Measurements from ENCODE around the gene SPN.
A peak's percentile ranks its signal among the peaks of the same experiment; 100 is the strongest.
"Not testable (repeated sequence)": the region's sequence is repeated elsewhere in the genome, so short reads cannot be mapped to it uniquely, and the experiment has no call there.

SPN gene

DNA sequence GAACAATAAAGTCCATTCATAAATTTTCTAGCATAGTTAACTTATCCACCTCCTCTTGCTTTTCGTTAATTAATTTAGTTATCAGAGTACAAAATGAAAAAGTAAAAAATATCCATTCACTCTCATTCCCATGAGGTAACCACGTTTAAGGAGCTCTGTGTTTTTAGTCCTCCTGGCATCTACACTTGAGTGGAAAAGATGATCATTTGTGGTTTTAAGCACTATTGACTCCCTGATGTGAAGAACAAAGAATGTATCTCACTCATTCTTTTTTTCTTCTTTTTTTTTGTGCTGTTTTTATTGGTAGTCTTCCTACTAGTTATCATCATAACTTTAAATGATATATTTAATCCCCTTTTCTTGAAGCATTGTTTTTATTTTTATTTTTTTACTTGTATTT is 42.0 kb downstream of the SPN start:
- no peak overlapping the region for H3K4me2 ChIP-seq
- no peak overlapping the region for H3K4me3 ChIP-seq (IDR thresholded peaks at IDR 0.05; ENCODE audit: insufficient read depth, low read depth, low read length)
- no peaks in the 10 kb centered on the region; the same call in 1 of the 2 replicates for H3K27me3 ChIP-seq (ENCODE audit: insufficient read depth, low read depth)
- H4K20me1 ChIP-seq (ENCODE audit: insufficient read depth): no peaks in the 10 kb centered on the region
- no peaks in the 10 kb centered on the region for H3K79me2 ChIP-seq (ENCODE audit: insufficient read depth, low read depth)
- no peak overlapping the region for H2AFZ ChIP-seq (ENCODE audit: low read depth)
- TF ChIP-seq, protein P1, sequence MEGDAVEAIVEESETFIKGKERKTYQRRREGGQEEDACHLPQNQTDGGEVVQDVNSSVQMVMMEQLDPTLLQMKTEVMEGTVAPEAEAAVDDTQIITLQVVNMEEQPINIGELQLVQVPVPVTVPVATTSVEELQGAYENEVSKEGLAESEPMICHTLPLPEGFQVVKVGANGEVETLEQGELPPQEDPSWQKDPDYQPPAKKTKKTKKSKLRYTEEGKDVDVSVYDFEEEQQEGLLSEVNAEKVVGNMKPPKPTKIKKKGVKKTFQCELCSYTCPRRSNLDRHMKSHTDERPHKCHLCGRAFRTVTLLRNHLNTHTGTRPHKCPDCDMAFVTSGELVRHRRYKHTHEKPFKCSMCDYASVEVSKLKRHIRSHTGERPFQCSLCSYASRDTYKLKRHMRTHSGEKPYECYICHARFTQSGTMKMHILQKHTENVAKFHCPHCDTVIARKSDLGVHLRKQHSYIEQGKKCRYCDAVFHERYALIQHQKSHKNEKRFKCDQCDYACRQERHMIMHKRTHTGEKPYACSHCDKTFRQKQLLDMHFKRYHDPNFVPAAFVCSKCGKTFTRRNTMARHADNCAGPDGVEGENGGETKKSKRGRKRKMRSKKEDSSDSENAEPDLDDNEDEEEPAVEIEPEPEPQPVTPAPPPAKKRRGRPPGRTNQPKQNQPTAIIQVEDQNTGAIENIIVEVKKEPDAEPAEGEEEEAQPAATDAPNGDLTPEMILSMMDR (conservative IDR thresholded peaks at IDR 0.05; ENCODE audit: low read depth, low read length): no peak
- H3K4me1 ChIP-seq (ENCODE audit: low read depth, poor library complexity, severe bottlenecking): peaks cover 15% of the 10 kb centered on the region
- no peak overlapping the region for H3K27ac ChIP-seq
- no peaks in the 10 kb centered on the region for H3K36me3 ChIP-seq (ENCODE audit: insufficient read depth)
- H3K9ac ChIP-seq: no peak overlapping the region

DNA sequence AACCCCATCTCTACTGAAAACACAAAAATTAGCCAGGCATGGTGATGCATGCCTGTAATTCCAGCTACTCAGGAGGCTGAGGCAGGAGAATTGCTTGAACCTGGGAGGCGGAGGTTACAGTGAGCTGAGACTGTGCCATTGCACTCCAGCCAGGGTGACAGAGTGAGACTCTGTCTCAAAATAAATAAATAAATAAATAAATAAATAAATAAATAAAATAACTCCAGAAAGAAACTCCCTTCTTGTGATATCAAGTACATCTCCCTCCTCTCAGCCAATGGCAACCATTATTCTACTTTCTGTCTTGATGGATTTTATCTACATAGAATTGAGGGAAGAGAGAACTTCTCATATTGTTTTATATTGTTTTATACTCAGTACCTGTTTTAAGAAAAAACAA is 44.1 kb downstream of the SPN start:
- H3K36me3 ChIP-seq (ENCODE audit: insufficient read depth); H4K20me1 ChIP-seq (ENCODE audit: insufficient read depth); H3K4me3 ChIP-seq (IDR thresholded peaks at IDR 0.05; ENCODE audit: insufficient read depth, low read depth, low read length); H3K79me2 ChIP-seq (ENCODE audit: insufficient read depth, low read depth); H3K4me2 ChIP-seq; H2AFZ ChIP-seq (ENCODE audit: low read depth); H3K9ac ChIP-seq; H3K27ac ChIP-seq; H3K4me1 ChIP-seq (ENCODE audit: low read depth, poor library complexity, severe bottlenecking); H3K27me3 ChIP-seq (ENCODE audit: insufficient read depth, low read depth): not testable (repeated sequence)

DNA sequence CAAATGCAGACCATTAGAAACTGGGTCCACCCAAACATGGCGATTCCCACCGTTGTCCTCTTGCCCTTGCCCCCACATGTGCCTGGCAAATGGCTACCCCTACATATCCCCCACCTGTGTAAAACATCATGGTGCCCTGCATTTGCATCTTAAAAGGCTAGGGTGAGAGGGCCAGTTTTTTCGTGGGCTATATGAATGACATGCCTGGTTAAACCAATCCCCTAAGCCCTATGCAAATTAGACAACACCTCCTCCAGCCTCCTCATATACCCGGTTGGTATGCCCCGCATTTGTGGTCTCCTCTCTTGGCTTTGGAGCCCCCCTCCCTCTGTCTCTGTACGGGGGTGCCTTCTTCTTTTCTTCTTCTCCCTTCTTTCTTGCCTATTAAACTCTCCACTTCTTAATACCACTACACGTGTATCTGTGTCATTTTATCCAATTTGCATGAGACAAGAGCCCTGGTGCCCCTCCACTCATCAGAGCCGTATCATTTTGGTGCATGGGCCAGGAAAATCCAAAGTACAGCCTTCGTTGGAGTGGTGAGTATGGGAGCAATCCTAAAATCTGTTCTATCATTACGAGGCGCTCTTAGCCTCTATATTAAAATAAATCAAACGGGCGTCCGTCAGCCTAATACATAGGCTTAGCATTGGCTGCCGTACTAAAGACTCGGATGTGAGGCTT is 46.0 kb downstream of the SPN start:
- H3K4me1 ChIP-seq (ENCODE audit: low read depth, poor library complexity, severe bottlenecking): peaks cover 7% of the 10 kb centered on the region
- TF ChIP-seq, protein P1 (conservative IDR thresholded peaks at IDR 0.05; ENCODE audit: low read depth, low read length): no peak
- no peak overlapping the region for H3K4me2 ChIP-seq
- H3K27ac ChIP-seq: no peak overlapping the region
- H3K79me2 ChIP-seq (ENCODE audit: insufficient read depth, low read depth): no peaks in the 10 kb centered on the region
- no peaks in the 10 kb centered on the region for H4K20me1 ChIP-seq (ENCODE audit: insufficient read depth)
- H3K4me3 ChIP-seq (IDR thresholded peaks at IDR 0.05; ENCODE audit: insufficient read depth, low read depth, low read length): no peak overlapping the region
- no peaks in the 10 kb centered on the region for H3K36me3 ChIP-seq (ENCODE audit: insufficient read depth)
- no peak overlapping the region for H3K9ac ChIP-seq
- H3K27me3 ChIP-seq (ENCODE audit: insufficient read depth, low read depth): no peaks in the 10 kb centered on the region
- H2AFZ ChIP-seq (ENCODE audit: low read depth): no peak overlapping the region

DNA sequence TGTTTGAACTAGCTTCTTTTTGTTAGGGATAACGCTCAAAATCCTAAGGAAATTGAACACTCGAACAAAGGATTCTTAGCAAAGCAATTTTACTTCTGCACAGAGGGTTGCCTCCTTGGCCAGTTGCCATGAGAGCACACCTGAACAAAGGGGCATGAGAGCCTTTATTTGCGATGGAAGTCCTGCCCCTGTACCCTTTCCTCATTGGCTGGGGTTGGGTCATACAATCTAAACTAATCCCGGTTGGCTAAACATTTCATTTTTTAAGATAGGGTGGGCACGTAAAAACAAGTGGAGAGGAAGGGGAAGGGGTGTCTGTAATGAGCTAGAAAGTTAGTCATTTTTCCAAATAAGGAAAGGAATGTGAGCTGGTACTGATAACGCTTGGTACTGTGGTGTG is 46.6 kb downstream of the SPN start:
- peaks cover 12% of the 10 kb centered on the region for H3K4me1 ChIP-seq (ENCODE audit: low read depth, poor library complexity, severe bottlenecking)
- H2AFZ ChIP-seq (ENCODE audit: low read depth); H3K9ac ChIP-seq; H3K27ac ChIP-seq; H3K4me3 ChIP-seq (IDR thresholded peaks at IDR 0.05; ENCODE audit: insufficient read depth, low read depth, low read length); H3K36me3 ChIP-seq (ENCODE audit: insufficient read depth); H3K79me2 ChIP-seq (ENCODE audit: insufficient read depth, low read depth); H3K27me3 ChIP-seq (ENCODE audit: insufficient read depth, low read depth); H4K20me1 ChIP-seq (ENCODE audit: insufficient read depth); H3K4me2 ChIP-seq: not testable (repeated sequence)

DNA sequence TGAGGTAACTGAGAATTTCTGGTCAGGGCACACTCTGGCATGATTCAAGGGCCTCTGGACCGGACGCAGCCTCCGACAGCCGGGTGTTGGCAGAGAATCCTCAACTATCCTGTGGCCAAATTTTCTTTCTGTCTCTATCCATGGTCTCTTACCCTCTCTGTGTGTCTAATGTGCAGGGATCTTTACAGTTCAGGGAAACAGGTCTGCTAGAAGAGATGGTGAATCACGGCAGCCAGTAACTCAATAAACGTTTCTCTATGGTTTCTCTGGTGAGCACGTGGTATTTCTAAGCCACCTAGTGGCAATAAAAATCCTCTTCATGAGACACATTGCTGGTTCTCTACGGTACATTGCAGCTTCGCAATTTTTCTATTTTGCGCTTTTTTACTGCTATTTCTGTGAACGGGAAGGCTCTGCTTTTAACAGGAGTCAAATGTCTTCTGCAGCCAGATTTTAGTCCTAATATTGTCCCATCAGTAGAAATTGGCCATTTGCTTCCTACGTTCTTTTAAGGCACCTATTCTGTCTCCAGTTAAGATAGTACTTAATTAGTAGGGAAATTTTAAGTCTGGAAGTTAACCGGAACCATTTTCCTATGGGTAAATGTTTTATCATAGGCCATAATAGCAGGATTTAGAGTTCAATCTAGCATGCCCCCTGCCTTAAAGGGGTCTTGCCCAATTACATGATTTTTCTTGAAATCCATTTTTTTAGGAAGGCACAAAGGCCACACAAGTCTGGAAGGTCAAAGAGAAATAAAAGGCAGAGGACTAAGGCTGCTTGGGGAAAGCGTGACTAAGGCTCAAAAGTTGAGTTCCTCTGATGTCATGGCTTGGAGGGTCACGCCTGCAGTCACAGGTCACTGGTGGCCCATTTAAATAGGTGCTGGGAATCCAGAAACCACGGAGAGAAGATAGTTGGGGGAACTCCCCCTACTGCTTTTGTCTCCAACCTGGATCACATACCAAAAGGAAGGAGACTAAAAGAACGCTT is 47.5 kb downstream of the SPN start:
- no peaks in the 10 kb centered on the region for H3K79me2 ChIP-seq (ENCODE audit: insufficient read depth, low read depth)
- H3K4me3 ChIP-seq (IDR thresholded peaks at IDR 0.05; ENCODE audit: insufficient read depth, low read depth, low read length): no peak overlapping the region
- H3K4me1 ChIP-seq (ENCODE audit: low read depth, poor library complexity, severe bottlenecking): peaks cover 17% of the 10 kb centered on the region
- H3K27ac ChIP-seq: no peak overlapping the region
- peak overlapping the region; percentile 67 for H2AFZ ChIP-seq (ENCODE audit: low read depth)
- H3K4me2 ChIP-seq: no peak overlapping the region
- no peaks in the 10 kb centered on the region for H4K20me1 ChIP-seq (ENCODE audit: insufficient read depth)
- no peaks in the 10 kb centered on the region for H3K36me3 ChIP-seq (ENCODE audit: insufficient read depth)
- TF ChIP-seq, protein P1 (conservative IDR thresholded peaks at IDR 0.05; ENCODE audit: low read depth, low read length): peak; percentile 76
- H3K9ac ChIP-seq: no peak overlapping the region
- no peaks in the 10 kb centered on the region for H3K27me3 ChIP-seq (ENCODE audit: insufficient read depth, low read depth)

All from KMS-11 (cell line).